Osteocyte (in vitro differentiated cells): ENCODE measurements around the gene BABAM2. TPM values are rescaled to one million over a fixed set of nuclear protein-coding genes. Genes with fewer than 3 reads are reported as not detected.
"Not testable (repeated sequence)": the region's sequence is repeated elsewhere in the genome, so short reads cannot be mapped to it uniquely, and the experiment has no call there.

Experiments
- DNase-seq: peaks from one replicate; pipeline ENCODE4 v3.0.0; 2021; ENCODE audit warnings: mixed read lengths; ENCODE audit not compliant: unreplicated experiment; ENCODE audit errors: extremely low spot score
- H3K27ac Mint-ChIP-seq: one replicate; pipeline ENCODE4 v1.8.0; 2021; ENCODE audit warnings: mild to moderate bottlenecking, mixed read lengths; ENCODE audit not compliant: unreplicated experiment
- H3K27me3 Mint-ChIP-seq: one replicate; pipeline ENCODE4 v1.8.0; 2021; ENCODE audit warnings: mixed read lengths; ENCODE audit not compliant: unreplicated experiment
- H3K36me3 Mint-ChIP-seq: one replicate; pipeline ENCODE4 v1.8.0; 2021; ENCODE audit warnings: mixed read lengths; ENCODE audit not compliant: unreplicated experiment
- H3K4me1 Mint-ChIP-seq: one replicate; pipeline ENCODE4 v1.8.0; 2021; ENCODE audit warnings: mixed read lengths; ENCODE audit not compliant: unreplicated experiment
- H3K4me3 Mint-ChIP-seq: one replicate; pipeline ENCODE4 v1.8.0; 2021; ENCODE audit warnings: mild to moderate bottlenecking, moderate library complexity, mixed read lengths; ENCODE audit not compliant: unreplicated experiment
- H3K9me3 Mint-ChIP-seq: one replicate; pipeline ENCODE4 v1.8.0; 2021; ENCODE audit warnings: mixed read lengths; ENCODE audit not compliant: unreplicated experiment
- total RNA-seq: library from RNA; stranded (reverse); gene quantifications from 2 replicates; pipeline ENCODE4 v1.2.1, GENCODE V29; 2021
- TF ChIP-seq, protein P1 (sequence below): fragments of 200-600 bp; sonication (generic); IDR thresholded peaks from 2 replicates; pipeline ENCODE4 v1.5.0; 2021; ENCODE audit warnings: antibody characterized with exemption, mild to moderate bottlenecking, moderate library complexity

BABAM2 gene
- total RNA-seq, 1 donor from 2014 or later = 43.6 TPM

DNA sequence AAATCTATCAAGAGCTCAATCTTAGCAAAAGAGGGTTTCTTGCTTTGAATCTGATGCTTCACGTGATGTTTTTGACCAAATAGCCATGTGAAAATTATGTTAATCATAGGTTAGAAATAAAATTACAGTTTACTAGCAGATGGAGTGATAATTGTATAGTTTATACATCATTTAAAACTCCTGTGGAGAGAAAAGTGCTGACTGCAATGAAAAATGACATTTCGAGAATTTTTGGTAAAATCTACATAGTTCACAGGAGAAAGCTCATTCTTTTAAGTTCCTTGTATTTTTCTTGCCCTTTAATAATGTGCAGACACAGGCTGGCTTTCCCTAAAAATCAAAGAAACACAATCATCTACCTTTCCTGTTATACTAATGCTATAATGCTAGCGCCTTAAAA lies 33.6 kb upstream of the BABAM2 start:
- H3K9me3 Mint-ChIP-seq = peaks cover 13% of the 10 kb centered on the region
- H3K4me3 Mint-ChIP-seq = no peak overlapping the region
- H3K27ac Mint-ChIP-seq = no peak overlapping the region
- H3K4me1 Mint-ChIP-seq = peaks cover 7% of the 10 kb centered on the region
- H3K36me3 Mint-ChIP-seq = peaks cover 2% of the 10 kb centered on the region
- TF ChIP-seq, protein P1, sequence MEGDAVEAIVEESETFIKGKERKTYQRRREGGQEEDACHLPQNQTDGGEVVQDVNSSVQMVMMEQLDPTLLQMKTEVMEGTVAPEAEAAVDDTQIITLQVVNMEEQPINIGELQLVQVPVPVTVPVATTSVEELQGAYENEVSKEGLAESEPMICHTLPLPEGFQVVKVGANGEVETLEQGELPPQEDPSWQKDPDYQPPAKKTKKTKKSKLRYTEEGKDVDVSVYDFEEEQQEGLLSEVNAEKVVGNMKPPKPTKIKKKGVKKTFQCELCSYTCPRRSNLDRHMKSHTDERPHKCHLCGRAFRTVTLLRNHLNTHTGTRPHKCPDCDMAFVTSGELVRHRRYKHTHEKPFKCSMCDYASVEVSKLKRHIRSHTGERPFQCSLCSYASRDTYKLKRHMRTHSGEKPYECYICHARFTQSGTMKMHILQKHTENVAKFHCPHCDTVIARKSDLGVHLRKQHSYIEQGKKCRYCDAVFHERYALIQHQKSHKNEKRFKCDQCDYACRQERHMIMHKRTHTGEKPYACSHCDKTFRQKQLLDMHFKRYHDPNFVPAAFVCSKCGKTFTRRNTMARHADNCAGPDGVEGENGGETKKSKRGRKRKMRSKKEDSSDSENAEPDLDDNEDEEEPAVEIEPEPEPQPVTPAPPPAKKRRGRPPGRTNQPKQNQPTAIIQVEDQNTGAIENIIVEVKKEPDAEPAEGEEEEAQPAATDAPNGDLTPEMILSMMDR = no peak
- no peak for DNase-seq
- no peaks in the 10 kb centered on the region for H3K27me3 Mint-ChIP-seq

DNA sequence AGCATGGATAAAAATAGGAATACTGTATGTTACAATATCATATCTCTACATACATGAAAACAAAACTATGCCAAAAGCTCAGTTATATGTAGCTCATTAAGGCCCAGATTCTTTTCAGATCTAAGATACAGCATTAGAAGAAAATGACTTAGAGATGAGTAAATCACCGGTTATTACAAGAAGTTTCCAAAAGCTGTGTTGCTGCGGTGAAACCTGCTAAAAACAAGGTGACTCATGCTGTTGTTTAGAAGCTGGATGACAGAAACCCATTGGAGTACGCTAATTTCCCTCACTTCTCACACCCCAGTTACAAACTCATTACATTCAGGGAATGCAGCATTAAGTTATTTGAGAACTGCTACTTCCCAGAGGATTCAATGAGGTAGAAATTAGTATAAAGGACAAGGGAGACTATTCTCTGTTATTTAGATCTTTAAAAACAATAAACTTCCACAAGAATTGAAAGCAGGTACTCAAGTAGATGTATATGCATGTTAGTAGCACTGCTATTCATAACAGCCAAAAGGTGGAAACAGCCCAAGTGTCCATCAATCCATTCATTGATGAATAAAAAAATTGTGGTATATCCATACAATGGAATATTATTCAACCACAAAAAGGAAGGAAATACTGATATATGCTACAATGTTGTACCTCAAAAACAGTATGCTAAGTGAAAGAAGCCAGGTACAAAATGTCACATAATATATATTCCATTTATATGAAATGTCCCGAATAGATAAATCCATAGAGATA lies 32.9 kb upstream of the BABAM2 start:
- TF ChIP-seq, protein P1 = no peak
- Mint-ChIP-seq H3K27ac (no peak overlapping the region), H3K9me3 (peaks cover 13% of the 10 kb centered on the region), H3K36me3 (peaks cover 2% of the 10 kb centered on the region), H3K4me1 (peaks cover 7% of the 10 kb centered on the region), H3K27me3 (no peaks in the 10 kb centered on the region), H3K4me3 (no peak overlapping the region)
- DNase-seq = no peak

DNA sequence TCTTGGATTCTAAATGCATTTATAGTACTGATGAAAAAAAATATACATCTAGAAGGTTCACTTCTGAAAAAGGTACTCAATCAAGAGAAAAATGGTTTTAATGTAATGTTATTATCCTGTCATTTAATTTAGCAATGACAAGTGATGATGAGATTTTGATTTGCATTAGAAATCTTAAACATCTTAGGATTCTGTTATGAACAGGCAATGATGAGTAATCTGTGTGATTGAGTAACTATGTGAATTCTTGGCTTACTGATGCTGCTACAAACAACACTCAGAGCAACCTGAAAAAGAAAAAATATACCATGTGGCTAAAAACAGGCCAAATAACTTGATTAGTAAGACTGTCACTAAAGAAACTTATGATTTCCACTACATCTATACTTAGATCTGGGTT lies 30.4 kb upstream of the BABAM2 start:
- Mint-ChIP-seq H3K4me3 (no peak overlapping the region), H3K27me3 (no peaks in the 10 kb centered on the region), H3K9me3 (peaks cover 13% of the 10 kb centered on the region), H3K36me3 (peaks cover 2% of the 10 kb centered on the region), H3K27ac (no peak overlapping the region), H3K4me1 (peaks cover 7% of the 10 kb centered on the region)
- TF ChIP-seq, protein P1 = no peak
- DNase-seq = no peak

DNA sequence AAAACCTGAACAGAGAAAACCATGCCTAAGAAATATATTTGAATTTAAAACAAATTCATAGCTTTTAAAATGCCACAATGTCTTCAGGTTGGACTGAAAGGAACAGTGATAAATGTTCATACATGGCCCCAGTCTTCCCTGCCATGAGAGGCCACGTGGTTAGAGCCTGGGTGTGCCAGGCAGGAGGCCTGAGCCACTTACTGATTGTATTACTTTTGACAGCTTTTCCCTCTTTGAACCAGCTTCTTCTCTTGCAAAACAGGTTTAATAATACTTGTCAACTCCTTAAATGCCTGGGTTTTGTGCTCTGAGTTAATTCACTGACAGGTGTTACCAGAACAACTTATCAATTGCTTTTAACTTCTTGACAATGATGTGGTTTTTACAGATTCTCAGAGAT lies 27.4 kb upstream of the BABAM2 start:
- no peak overlapping the region for H3K27ac Mint-ChIP-seq
- DNase-seq = no peak
- H3K9me3 Mint-ChIP-seq = peaks cover 3% of the 10 kb centered on the region
- H3K4me1 Mint-ChIP-seq = peaks cover 6% of the 10 kb centered on the region
- no peaks in the 10 kb centered on the region for H3K36me3 Mint-ChIP-seq
- no peak overlapping the region for H3K4me3 Mint-ChIP-seq
- TF ChIP-seq, protein P1 = no peak
- H3K27me3 Mint-ChIP-seq = no peaks in the 10 kb centered on the region

DNA sequence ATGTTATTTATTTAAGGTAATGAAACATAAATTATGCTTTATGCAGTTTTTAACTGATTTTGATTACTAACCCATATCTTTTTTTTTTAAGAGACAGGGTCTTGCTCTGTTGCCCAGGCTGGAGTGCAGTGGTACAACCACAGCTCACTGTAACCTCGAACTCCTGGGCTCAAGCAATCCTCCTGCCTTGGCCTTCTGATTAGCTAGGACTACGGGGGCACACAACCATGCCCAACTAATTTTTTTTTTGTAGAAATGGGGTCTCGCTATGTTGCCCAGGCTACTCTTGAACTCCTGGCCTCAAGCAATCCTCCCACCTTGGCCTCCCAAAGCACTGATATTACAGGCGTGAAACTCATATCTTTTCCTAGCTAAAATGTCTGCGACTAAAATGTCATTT lies 26.6 kb upstream of the BABAM2 start:
- H3K4me1 Mint-ChIP-seq, H3K36me3 Mint-ChIP-seq, H3K27ac Mint-ChIP-seq, H3K9me3 Mint-ChIP-seq, H3K4me3 Mint-ChIP-seq, DNase-seq, H3K27me3 Mint-ChIP-seq: not testable (repeated sequence)
